H9 (cell line): ENCODE data around the gene KIF26B. TPM values are rescaled to one million over a fixed set of nuclear protein-coding genes. Genes with fewer than 3 reads are reported as not detected.

Source experiments
- DNase-seq: peaks from one replicate; pipeline ENCODE4 v3.0.0-alpha.2; 2017
- H2AFZ ChIP-seq: one replicate; pipeline ENCODE4 v1.6.1; 2013; ENCODE audit warnings: mild to moderate bottlenecking, low read length, control low read depth, moderate library complexity
- H2AK5ac ChIP-seq: 2 replicates; pipeline ENCODE4 v1.6.1; 2013; ENCODE audit warnings: low read length, control low read depth, mixed read lengths; ENCODE audit not compliant: insufficient read length
- H2BK120ac ChIP-seq: one replicate; pipeline ENCODE4 v1.6.1; 2013; ENCODE audit warnings: low read depth, mild to moderate bottlenecking, low read length, control low read depth, inconsistent platforms; ENCODE audit not compliant: poor library complexity, severe bottlenecking
- H2BK12ac ChIP-seq: 2 replicates; pipeline ENCODE4 v1.6.1; 2013; ENCODE audit warnings: low read length, control low read depth, mixed read lengths, low read depth; ENCODE audit not compliant: insufficient read length
- H2BK15ac ChIP-seq: 2 replicates; pipeline ENCODE4 v1.6.1; 2013; ENCODE audit warnings: low read depth, low read length, control low read depth
- H2BK20ac ChIP-seq: one replicate; pipeline ENCODE4 v1.6.1; 2013; ENCODE audit warnings: low read depth, mild to moderate bottlenecking, low read length, control low read depth, inconsistent platforms; ENCODE audit not compliant: poor library complexity, severe bottlenecking
- H2BK5ac ChIP-seq: 2 replicates; pipeline ENCODE4 v1.6.1; 2013; ENCODE audit warnings: low read length, control low read depth, mixed read lengths; ENCODE audit not compliant: insufficient read length
- H3K14ac ChIP-seq: 2 replicates; pipeline ENCODE4 v1.6.1; 2013; ENCODE audit warnings: low read length, control low read depth; ENCODE audit not compliant: insufficient read depth
- H3K18ac ChIP-seq: 2 replicates; pipeline ENCODE4 v1.6.1; 2013; ENCODE audit warnings: low read depth, mild to moderate bottlenecking, mixed read lengths, low read length, control low read depth; ENCODE audit not compliant: insufficient read length
- H3K23ac ChIP-seq: 2 replicates; pipeline ENCODE4 v1.6.1; 2013; ENCODE audit warnings: low read length, control low read depth, mixed read lengths, low read depth; ENCODE audit not compliant: insufficient read length
- H3K23me2 ChIP-seq: 2 replicates; pipeline ENCODE4 v1.6.1; 2013; ENCODE audit warnings: low read depth, mild to moderate bottlenecking, mixed read lengths, low read length, control low read depth; ENCODE audit not compliant: insufficient read length, poor library complexity, severe bottlenecking
- H3K27ac ChIP-seq: 2 replicates; pipeline ENCODE4 v1.5.1; 2013; ENCODE audit warnings: low read length, control low read depth, mixed read lengths, low read depth; ENCODE audit not compliant: insufficient read length
- H3K27me3 ChIP-seq: 2 replicates; pipeline ENCODE4 v1.6.1; 2013; ENCODE audit warnings: low read length, control low read depth, inconsistent platforms; ENCODE audit not compliant: insufficient read depth
- H3K4ac ChIP-seq: 2 replicates; pipeline ENCODE4 v1.6.1; 2013; ENCODE audit warnings: low read depth, mild to moderate bottlenecking, control low read depth, inconsistent platforms, low read length, moderate library complexity
- H3K4me1 ChIP-seq: 2 replicates; pipeline ENCODE4 v1.6.1; 2013; ENCODE audit warnings: low read length, control low read depth, inconsistent platforms; ENCODE audit not compliant: insufficient read depth
- H3K4me2 ChIP-seq: 2 replicates; pipeline ENCODE4 v1.6.1; 2013; ENCODE audit warnings: low read length, control low read depth, mixed read lengths; ENCODE audit not compliant: insufficient read length, insufficient read depth
- H3K56ac ChIP-seq: 2 replicates; pipeline ENCODE4 v1.6.1; 2013; ENCODE audit warnings: low read depth, mild to moderate bottlenecking, mixed read lengths, low read length, control low read depth; ENCODE audit not compliant: insufficient read length
- H3K79me1 ChIP-seq: 2 replicates; pipeline ENCODE4 v1.6.1; 2013; ENCODE audit warnings: low read depth, mild to moderate bottlenecking, moderate library complexity, low read length, control low read depth, inconsistent platforms; ENCODE audit not compliant: insufficient read depth, poor library complexity, severe bottlenecking
- H3K79me2 ChIP-seq: 2 replicates; pipeline ENCODE4 v1.6.1; 2013; ENCODE audit warnings: low read length, control low read depth, inconsistent platforms; ENCODE audit not compliant: insufficient read depth
- H3K9ac ChIP-seq: 2 replicates; pipeline ENCODE4 v1.6.1; 2013; ENCODE audit warnings: low read length, control low read depth, mixed read lengths; ENCODE audit not compliant: insufficient read length; ENCODE audit errors: extremely low read depth
- H3K9me3 ChIP-seq: one replicate; pipeline ENCODE4 v1.6.1; 2013; ENCODE audit warnings: low read depth, low read length, inconsistent platforms; ENCODE audit not compliant: control insufficient read depth
- H3T11ph ChIP-seq: one replicate; pipeline ENCODE4 v1.6.1; 2013; ENCODE audit warnings: mild to moderate bottlenecking, low read length, control low read depth, inconsistent platforms
- H4K20me1 ChIP-seq: one replicate; pipeline ENCODE4 v1.6.1; 2013; ENCODE audit not compliant: control insufficient read depth, insufficient read length, insufficient read depth
- H4K5ac ChIP-seq: 2 replicates; pipeline ENCODE4 v1.6.1; 2013; ENCODE audit warnings: low read depth, mild to moderate bottlenecking, mixed read lengths, low read length, control low read depth; ENCODE audit not compliant: insufficient read length
- H4K8ac ChIP-seq: replicated peaks from 2 replicates; pipeline ENCODE4 v1.6.1; 2013; ENCODE audit warnings: low read length, control low read depth, mixed read lengths, low read depth; ENCODE audit not compliant: insufficient read length
- H4K91ac ChIP-seq: 2 replicates; pipeline ENCODE4 v1.6.1; 2013; ENCODE audit warnings: low read depth, mild to moderate bottlenecking, moderate library complexity, mixed read lengths, low read length, control low read depth; ENCODE audit not compliant: insufficient read length
- H3K27ac Mint-ChIP-seq, 3 experiments: 2 replicates in 2 of 3; 3 replicates in 1 of 3; pipeline ENCODE4 v1.8.0; 2020 to 2021; ENCODE audit warnings: mixed read lengths in 3 of 3, mild to moderate bottlenecking in 1 of 3, moderate library complexity in 1 of 3
- H3K27me3 Mint-ChIP-seq: 2 replicates; pipeline ENCODE4 v1.8.0; 2021; ENCODE audit warnings: low read depth, mild to moderate bottlenecking, moderate library complexity, mixed read lengths
- H3K36me3 Mint-ChIP-seq, 3 experiments: 2 replicates in 2 of 3; 3 replicates in 1 of 3; pipeline ENCODE4 v1.8.0; 2020 to 2021; ENCODE audit warnings: low read depth in 3 of 3, mixed read lengths in 3 of 3; ENCODE audit not compliant: insufficient read depth in 1 of 3
- H3K4me1 Mint-ChIP-seq, 2 experiments: 2 replicates each; pipeline ENCODE4 v1.8.0; 2020; ENCODE audit warnings: mixed read lengths in 2 of 2
- H3K4me3 Mint-ChIP-seq, 2 experiments: 2 replicates in 1 of 2; 3 replicates in 1 of 2; pipeline ENCODE4 v1.8.0; 2020 to 2021; ENCODE audit warnings: mild to moderate bottlenecking in 2 of 2, mixed read lengths in 2 of 2, moderate library complexity in 1 of 2
- H3K9me3 Mint-ChIP-seq, 2 experiments: 2 replicates in 1 of 2; 3 replicates in 1 of 2; pipeline ENCODE4 v1.8.0; 2020; ENCODE audit warnings: mild to moderate bottlenecking in 2 of 2, mixed read lengths in 2 of 2, moderate library complexity in 1 of 2
- CTCF ChIP-seq: fragments of 200-600 bp; sonication (generic); conservative IDR thresholded peaks from 3 replicates; pipeline ENCODE4 v1.8.0; 2021; ENCODE audit warnings: antibody characterized with exemption, mild to moderate bottlenecking
- WGBS: extraction: QIAGEN DNeasy Blood & Tissue Kit; methylation state at CpG from one replicate; pipeline ENCODE4 v1.1.7; 2013; ENCODE audit warnings: missing lambda C conversion rate, low lambda C conversion rate, mixed read lengths; ENCODE audit not compliant: insufficient read length; ENCODE audit errors: extremely low coverage; 5-methylcytosine and 5-hydroxymethylcytosine counted together
- total RNA-seq: library from RNA; stranded (reverse); gene quantifications from 2 replicates; pipeline ENCODE4 v1.2.1, GENCODE V29; 2021

The KIF26B gene
- total RNA-seq, 1 experiment from 2014 or later, result 0.13 TPM

GRCh38 chr1:245475961-245476516, 321.3 kb downstream of the KIF26B start:
- WGBS, result no CpG with 5 or more reads among the region's 6 CpGs
- Histone ChIP-seq H3K18ac (no peak overlapping the region), H2AFZ (no peak overlapping the region), H3K79me2 (no peaks in the 10 kb centered on the region), H2AK5ac (no peak overlapping the region), H3K79me1 (no peaks in the 10 kb centered on the region), H4K20me1 (no peaks in the 10 kb centered on the region), H3K56ac (no peak overlapping the region), H2BK15ac (no peak overlapping the region), H2BK12ac (no peak overlapping the region), H3K9ac (no peak overlapping the region), H3K4me2 (no peak overlapping the region), H3K4me1 (no peaks in the 10 kb centered on the region), H3K4ac (no peak overlapping the region), H3K23me2 (no peaks in the 10 kb centered on the region), H2BK20ac (no peak overlapping the region), H3T11ph (no peak overlapping the region), H4K5ac (no peak overlapping the region), H3K9me3 (no peaks in the 10 kb centered on the region), H3K27me3 (no peaks in the 10 kb centered on the region), H4K91ac (no peak overlapping the region), H3K23ac (no peak overlapping the region), H4K8ac (no peak overlapping the region), H2BK5ac (no peak overlapping the region), H2BK120ac (no peak overlapping the region), H3K27ac (no peak overlapping the region), H3K14ac (no peak overlapping the region)
- H3K4me1 Mint-ChIP-seq, result no peaks in the 10 kb centered on the region
- no peak overlapping the region for H3K4me3 Mint-ChIP-seq
- H3K9me3 Mint-ChIP-seq, result no peaks in the 10 kb centered on the region; a peak in 1 of 5 replicates
- H3K36me3 Mint-ChIP-seq, result no peaks in the 10 kb centered on the region
- H3K27me3 Mint-ChIP-seq, result no peaks in the 10 kb centered on the region; the same call in 1 of the 2 replicates
- TF ChIP-seq CTCF, result no peak
- H3K27ac Mint-ChIP-seq, result no peak overlapping the region
- DNase-seq, result no peak
